Stimulated activated CD8-positive, alpha-beta memory T cell treated with anti-CD3 and anti-CD28 coated beads, Interleukin-15, amount 100 ng/mL, for 48 hours (primary cell): ENCODE data around the gene PLXNB1.
"Not testable (repeated sequence)": the region's sequence is repeated elsewhere in the genome, so short reads cannot be mapped to it uniquely, and the experiment has no call there.

Experiments
- DNase-seq, 2 donors: peaks; one replicate each; pipeline ENCODE4 v3.0.0-alpha.2; 2020; ENCODE audit warnings: low read depth in 2 of 2

The PLXNB1 gene, protein sequence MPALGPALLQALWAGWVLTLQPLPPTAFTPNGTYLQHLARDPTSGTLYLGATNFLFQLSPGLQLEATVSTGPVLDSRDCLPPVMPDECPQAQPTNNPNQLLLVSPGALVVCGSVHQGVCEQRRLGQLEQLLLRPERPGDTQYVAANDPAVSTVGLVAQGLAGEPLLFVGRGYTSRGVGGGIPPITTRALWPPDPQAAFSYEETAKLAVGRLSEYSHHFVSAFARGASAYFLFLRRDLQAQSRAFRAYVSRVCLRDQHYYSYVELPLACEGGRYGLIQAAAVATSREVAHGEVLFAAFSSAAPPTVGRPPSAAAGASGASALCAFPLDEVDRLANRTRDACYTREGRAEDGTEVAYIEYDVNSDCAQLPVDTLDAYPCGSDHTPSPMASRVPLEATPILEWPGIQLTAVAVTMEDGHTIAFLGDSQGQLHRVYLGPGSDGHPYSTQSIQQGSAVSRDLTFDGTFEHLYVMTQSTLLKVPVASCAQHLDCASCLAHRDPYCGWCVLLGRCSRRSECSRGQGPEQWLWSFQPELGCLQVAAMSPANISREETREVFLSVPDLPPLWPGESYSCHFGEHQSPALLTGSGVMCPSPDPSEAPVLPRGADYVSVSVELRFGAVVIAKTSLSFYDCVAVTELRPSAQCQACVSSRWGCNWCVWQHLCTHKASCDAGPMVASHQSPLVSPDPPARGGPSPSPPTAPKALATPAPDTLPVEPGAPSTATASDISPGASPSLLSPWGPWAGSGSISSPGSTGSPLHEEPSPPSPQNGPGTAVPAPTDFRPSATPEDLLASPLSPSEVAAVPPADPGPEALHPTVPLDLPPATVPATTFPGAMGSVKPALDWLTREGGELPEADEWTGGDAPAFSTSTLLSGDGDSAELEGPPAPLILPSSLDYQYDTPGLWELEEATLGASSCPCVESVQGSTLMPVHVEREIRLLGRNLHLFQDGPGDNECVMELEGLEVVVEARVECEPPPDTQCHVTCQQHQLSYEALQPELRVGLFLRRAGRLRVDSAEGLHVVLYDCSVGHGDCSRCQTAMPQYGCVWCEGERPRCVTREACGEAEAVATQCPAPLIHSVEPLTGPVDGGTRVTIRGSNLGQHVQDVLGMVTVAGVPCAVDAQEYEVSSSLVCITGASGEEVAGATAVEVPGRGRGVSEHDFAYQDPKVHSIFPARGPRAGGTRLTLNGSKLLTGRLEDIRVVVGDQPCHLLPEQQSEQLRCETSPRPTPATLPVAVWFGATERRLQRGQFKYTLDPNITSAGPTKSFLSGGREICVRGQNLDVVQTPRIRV (N-terminal part only)

DNA sequence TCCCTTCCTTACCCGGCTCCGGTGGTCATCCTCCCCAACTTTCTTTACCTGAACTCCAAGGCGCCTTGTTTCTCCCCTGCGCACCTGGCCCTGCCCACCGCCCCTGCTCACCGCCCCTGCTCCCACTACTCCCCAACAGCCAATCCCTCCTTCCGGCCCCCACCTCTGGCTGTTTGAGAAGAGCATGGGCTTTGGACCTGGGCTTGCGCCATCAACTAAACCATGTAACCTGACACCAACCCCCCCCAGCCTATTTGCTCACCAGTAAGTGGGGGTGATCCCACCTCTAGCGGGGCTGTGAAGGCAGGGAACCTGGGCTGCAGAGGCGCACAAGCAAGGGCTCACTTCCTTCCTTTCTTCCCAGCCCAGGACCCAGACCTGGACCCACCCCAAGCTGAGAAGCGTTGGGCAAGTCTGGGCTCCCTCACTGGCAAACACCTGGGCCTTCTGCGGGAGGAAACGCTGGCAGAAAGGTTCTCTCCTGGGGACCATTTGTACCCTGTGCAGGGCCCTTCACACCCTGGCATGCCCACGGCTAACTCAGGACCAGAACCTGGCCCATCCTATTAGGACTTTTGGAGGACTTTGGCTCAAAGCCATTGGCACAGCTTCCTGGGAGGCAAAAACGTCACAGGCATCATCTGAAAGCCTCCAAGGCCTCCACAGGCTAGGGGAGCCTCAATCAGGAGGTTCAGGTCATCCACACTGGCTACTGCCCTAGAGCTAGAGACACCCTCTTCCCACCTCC lies at the start of gene PLXNB1:
TSS of gene PLXNB1 (minus strand) at position 127 of the 748 bp plus-strand sequence. CDS start 5,475 bp downstream, outside the sequence.
- DNase-seq: no peak

DNA sequence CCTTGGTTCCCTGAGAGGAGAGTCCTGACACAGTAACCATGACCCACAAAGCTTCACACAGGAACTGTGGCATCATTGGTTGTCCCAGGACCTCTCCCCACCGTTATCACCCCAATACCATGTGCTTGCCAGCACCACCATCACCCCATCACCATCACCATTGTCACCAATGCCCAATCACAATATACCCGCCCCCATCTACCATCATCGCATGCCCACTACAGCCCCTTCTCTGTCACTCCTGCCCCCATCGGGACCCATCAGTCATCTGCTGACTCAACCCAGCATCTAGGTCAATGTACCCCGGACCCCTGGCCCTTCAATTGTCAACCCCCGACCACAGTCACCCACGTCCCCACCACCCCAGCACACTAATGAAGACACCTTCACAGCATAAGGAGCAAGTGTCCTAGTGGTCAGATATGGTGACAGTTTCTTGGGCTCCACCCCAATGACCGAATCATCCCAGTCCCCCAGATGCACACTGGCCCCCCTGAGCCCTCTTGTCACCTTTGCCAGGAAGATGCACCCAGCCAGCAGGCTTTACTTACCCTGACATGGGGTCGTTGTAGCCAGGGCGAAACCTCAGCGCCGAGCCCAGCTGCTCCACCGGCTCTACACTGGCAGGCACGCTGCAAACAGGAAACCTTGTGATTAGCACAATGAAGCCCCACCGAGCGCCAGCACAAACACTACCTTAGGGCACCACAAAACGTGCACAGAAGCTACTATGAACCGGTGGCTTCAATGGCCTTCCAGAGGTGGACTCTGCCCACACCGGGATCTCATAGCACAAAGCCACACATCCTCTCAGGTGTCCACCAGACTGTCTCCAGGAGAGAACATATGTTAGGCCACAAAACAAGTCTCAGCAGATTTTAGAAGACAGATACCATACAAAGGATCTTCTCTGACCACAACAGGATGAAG lies 49.0 kb upstream of the PLXNB1 start:
- DNase-seq: peak in 1 of 2 donors; percentile 32

DNA sequence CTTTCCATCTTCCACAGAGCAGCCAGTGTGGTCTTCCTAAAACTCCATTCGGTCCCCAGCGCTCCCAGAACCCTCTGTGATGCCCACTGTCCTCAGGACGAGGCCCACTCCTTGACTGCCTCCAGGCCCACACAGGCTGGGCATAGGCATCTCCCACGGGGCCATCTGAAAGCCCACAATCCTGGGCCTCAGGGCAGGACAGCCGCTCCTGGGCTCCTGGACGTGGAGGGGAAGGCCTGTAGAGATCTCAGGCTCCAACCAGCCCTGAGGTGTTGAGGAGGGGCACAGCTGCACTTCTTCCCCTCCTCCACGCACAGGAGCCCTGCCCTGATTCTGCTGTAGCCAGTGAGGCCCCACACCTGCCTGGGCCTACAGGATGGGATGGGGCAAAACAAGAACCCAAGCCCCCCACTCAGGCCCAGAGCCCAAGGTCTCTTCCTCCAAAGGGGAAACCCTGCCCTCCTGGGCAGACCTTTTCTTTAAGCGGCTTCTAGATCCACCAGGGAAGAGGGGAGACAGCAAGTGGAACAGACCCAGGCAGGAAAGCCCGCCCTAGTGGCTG lies 48.2 kb upstream of the PLXNB1 start:
- no peak for DNase-seq

DNA sequence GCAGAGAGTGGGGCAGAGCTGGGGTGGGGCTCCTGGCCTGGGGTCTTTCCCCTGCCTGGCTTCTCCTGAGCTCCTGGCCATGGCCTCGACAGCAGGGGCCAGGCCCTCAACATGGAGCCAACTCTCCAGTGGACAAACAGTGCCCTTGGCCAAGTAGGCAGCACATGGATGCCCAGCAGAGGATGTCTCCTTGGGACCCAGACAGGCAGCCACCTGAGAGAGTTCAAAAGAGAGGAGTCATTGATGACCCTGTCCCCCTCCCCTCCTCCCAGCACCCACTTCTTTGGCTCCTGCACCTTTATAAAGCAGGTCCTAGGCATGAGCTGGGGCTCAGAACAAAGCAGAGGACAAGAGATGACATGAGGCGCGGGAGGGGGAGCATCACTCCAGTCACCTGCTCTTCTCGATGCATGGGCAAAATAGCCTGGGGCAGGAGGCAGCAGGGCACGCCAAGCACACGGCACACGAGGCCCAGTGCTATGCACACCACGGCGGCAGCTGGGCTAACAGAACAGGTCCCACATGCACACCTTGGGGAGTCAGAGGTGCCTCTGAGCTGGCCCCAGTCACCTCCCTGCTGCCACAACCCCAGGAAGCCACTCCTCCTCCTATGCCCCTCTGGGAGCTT lies 46.7 kb upstream of the PLXNB1 start:
- DNase-seq: no peak

DNA sequence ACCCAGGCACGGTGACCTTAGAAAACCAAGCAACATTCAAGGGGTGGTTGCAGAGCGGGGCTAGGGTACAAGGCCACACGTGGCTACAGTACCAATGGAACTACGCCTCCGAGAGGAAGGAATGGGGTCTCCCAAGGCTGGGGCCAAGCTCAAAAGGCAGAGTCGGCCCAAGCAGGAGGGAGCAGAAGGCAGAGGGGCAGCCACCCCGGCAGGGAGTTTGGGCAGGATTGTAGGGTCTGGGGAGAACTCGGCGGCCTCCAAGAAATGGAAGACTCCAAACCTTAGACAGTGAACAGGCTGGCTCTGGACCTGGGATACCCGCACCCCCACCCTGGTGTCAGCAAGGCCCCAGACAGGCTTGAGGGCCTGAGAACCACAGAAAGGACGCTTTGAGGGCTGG lies 45.3 kb upstream of the PLXNB1 start:
- DNase-seq: no peak

DNA sequence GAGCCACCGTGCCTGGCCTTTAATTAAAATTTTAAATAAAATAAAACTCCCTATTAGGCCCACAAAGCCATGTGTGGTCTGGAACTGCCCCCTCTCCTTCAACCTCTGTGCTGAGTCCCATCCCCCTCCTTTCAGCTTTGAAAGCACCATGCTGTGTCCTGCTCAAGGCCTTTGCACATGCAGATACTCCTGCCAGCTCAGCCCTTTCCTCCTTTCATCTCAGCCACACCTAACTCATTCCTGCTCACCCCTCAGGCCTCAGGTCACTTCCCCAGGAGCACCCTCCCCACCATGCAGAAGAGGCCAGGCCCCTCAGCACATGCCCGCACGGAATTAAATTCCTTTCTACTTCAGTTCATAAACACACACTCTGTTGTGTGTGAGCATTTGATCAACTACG lies 44.7 kb upstream of the PLXNB1 start:
- no peak for DNase-seq

DNA sequence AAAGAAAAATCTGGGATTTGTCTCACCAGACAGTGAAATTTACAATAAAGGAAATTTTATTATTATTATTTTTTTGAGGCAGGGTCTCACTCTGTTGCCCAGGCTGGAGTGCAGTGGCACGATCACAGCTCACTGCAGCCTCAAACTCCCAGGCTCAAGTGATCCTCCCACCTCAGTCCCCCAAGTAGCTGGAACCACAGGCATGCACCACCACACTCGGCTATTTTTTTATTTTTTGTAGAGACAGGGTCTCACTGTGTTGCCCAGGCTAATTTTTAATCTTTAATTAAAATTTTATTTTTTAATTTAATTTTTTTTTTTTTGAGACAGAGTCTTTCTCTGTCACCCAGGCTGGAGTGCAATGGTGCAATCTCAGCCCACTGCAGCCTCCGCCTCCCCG lies 44.1 kb upstream of the PLXNB1 start:
- DNase-seq: not testable (repeated sequence)

DNA sequence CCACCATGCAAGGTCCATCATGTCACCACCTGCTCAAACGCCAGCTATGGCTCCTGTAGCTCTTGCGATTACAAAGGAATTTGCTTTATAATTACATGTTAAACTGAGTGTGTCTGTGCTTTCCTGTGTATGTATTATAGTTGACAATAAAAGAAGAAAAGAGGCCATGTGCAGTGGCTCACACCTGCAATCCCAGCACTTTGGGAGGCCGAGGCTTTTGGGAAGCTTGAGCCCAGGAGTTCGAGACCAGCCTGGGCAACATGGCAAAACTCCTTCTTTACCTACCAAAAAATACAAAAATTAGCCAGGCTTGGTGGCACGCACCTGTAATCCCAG lies 43.7 kb upstream of the PLXNB1 start:
- DNase-seq: no peak

DNA sequence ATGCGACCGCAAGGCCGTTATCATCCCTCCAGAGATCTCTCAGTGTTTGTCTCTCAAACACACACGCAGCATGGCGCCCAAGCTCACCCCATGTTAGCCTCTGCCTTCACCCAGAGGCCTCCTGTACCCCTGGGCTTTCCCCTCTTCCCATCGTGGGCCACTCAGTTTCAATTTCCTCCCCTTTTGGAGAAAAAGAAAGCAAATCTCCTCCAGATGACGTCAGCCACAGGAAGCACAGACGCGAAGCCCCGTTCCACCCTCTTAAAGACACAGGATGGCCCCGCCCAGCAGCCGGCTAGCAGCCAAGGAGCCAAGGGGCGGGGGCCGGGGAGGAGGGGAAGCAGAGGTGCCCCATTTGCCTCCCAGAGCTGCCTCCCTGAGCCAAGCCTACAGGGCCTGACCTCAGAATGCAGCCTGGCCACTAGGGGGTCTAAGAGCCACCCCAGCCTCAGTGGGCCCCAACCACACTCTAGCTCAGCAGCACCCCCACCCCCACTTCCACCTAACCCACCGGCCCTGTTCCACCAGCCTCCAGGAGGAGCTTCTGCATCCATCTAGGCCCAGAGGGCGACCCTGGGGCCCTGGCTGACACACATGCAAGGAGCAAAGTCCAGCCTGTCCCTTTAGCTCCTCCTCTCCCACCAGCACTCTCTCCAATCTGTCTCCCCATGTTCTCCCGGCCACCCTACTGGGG lies 43.2 kb upstream of the PLXNB1 start:
- peak; percentile 93 to 94 for DNase-seq

DNA sequence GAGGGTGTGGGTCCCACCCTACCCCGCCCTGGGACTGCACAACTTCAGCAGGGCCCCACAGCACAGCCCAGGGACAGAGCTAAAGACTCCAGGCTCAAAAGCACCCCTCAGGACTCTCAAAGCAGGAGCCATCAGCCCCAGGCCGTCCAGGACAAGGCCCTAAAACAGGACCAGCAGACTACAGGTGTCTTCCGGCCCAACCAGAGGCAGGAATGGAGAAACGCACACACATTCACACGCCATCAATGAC lies 42.7 kb upstream of the PLXNB1 start:
- DNase-seq: no peak

DNA sequence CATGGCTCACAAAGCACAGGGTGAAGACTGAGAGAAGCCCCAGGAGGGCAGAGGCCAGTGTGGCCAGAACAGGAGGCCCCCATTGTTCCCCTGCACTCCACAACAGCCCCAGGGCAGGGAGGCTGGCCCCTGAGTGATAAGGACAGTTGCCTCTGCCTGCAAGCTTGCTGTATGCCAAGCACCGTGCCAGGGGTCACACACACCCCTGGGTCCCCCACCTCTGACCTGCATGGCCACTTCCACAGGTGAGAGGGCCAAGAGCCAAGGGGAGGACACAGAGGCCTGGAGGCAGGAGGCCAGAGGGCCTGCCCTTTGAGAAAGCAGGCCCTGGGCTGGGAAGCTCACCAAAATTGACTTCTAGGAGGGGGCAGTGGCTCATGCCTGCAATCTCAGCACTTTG lies 40.4 kb upstream of the PLXNB1 start:
- no peak for DNase-seq

DNA sequence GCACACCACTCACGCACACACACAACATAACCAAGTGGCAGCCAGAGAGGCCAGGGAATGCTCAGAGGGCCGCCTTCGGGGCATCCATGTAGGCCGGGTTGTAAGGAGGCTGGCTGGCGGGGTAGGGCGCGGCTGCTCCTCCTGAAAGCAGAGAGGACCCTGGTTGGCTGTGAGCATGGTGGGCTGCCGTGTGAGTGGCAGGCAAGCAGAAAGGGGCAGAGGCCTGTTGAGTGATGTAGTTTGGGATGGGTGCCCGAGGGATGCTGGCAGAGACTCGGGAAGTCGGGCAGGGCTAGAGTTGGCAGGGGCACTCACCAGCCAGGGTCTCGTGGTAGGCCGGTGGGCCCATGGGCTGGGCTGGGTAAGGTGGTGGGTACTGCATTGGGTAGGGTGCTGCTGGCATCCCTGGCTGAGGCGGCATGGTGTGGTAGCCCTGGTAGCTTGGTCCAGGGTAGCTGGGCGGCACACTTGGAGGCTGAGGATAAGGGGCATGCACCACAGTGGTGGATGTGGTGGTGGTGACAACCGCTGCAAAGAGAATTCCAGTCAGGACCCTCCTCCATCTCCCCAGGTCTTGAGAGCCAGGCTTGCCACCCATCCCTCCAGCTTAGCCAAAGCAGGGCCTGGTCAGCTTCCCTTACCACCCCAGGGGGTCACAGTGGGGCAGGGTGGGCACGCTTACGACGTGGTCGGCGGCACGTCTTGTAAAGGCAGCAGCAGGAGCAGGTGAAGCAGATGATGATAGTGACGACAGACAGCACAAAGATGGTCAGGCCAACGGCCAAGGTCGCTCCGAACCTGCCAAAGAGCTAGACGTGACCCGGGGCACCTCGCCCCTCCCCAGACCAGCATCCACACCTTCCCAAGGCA lies 39.4 kb upstream of the PLXNB1 start:
- DNase-seq: no peak

DNA sequence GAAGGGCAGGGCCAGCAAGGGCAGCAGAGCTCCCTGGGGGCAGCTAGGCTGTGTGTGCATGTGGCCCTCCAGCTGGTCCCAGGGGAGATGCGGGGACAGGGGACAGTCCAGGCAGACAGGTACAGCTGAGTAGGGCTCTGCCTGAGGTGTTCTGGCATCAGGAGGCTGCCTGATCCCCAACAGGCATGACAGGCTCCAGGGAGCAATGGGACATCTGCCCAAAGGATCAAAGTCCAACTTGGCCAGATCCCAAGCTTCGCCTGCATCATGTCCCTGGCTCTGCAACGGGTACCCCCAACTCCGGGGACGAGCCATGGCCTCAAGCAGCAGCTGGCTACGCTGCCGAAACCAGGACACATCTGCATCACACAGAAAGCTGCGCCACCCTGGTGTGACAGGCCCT lies 38.4 kb upstream of the PLXNB1 start:
- DNase-seq: no peak

DNA sequence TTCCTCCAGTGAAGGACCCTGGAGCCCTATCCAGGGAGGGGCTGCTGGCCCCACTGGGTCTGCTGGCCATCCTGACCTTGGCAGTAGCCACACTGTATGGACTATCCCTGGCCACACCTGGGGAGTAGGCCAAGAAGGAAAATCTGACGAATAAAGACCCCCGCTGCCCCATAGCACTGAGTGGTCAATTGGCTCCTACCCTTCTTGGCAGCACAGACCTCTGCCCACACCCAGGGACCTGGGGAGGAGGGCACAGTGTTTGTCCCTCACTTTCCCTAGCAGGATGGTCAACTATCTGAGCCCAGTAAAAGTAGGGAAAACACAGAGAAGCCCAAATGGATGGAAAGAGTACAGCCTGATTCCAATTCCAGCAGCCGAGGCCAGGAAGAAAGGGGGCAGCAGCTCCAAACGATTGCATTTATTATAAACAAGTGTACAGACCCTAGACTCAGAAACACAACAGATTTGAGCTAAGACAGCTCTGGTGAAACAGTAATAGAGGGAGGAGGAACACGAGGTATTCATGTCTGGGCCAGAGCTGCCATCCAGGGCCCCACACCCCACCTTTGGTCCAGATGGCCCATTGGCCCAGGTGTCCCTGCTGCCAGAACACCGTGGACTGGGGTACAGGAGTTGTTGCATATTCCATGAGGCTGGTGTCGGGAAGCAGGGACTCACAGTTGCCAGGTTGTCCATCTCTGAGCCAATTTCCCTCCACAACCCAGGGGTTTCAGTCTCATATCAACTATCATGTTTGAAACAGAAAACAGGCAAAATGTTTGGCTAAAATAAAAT lies 37.8 kb upstream of the PLXNB1 start:
- no peak for DNase-seq

DNA sequence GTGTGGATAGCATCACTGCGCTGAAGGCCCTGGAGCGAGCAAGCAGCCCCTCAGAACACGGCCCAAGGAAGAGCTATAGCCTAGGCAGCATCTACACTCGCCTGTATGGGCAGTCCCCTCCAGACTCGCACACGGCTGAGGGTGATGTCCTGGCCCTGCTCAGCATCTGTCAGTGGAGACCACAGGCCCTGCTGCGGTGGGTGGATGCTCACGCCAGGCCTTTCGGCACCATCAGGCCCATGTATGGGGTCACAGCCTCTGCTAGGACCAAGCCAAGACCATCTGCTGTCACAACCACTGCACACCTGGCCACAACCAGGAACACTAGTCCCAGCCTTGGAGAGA lies 37.2 kb upstream of the PLXNB1 start:
- DNase-seq: no peak

DNA sequence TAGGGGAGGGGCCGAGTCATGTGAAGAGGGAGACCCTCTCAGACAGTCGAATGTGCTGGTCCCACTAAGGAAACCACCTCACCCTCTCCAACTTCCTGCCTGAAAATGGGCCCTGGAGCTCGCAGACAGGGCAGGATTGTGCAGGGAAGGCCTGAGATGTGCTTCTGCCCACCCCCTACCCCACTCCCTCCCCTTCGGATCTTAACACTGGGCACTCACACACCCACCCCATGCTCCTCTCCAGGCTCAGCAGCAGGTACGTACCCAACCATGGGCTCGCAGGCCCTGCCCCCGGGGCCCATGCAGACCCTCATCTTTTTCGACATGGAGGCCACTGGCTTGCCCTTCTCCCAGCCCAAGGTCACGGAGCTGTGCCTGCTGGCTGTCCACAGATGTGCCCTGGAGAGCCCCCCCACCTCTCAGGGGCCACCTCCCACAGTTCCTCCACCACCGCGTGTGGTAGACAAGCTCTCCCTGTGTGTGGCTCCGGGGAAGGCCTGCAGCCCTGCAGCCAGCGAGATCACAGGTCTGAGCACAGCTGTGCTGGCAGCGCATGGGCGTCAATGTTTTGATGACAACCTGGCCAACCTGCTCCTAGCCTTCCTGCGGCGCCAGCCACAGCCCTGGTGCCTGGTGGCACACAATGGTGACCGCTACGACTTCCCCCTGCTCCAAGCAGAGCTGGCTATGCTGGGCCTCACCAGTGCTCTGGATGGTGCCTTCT lies 36.7 kb upstream of the PLXNB1 start:
- no peak for DNase-seq
